HG03354 (cell line): ENCODE results near the gene TPM1.

Source experiments
- ATAC-seq: cut with Tn5 transposase; IDR thresholded peaks from one replicate; pipeline ENCODE4 v1.9.1; 2021; ENCODE audit warnings: mild to moderate bottlenecking; ENCODE audit not compliant: unreplicated experiment, poor library complexity, severe bottlenecking

TPM1 gene

GRCh38 chr15:63039811-63040210 is 2.7 kb upstream of the TPM1 start:
- ATAC-seq = no peak

DNA sequence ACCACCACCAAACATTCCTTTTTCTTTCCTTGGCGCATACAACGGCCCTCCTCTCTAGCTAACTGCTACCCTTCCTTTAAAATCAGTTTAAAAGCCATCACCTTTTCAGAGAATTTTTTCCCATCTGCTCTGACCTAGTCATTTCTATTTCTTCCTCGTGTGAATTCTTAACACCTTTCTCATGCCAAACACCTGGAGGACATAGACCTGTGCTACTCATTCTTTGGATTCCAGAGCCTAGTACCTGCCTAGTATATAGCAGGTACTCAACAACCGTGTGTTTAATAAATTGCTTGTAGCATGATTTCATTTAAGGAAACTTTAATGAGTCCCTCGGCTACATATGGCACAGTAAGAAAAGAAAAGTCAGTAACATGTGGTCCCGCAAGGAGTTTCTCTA is 2.0 kb upstream of the TPM1 start:
- ATAC-seq = no peak

DNA sequence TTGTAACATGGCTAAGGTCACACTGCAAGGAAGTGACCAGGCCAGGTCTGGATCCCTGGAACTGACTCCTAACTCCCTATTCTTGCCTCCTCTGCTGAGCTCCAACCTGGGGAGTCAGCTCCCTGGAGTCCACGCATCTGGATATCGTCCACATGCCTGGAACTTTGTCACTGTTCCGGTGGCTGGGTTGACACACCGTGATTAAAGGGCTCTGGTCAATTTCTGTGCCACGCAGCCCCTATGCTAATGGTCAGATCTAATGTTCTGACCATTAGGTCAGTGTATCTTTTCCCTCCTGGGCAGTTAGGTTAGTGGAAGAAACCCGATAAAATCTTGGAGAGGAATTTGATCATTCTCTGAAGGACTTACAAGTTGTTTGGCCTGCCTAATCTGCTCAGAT is 1.6 kb upstream of the TPM1 start:
- no peak for ATAC-seq

DNA sequence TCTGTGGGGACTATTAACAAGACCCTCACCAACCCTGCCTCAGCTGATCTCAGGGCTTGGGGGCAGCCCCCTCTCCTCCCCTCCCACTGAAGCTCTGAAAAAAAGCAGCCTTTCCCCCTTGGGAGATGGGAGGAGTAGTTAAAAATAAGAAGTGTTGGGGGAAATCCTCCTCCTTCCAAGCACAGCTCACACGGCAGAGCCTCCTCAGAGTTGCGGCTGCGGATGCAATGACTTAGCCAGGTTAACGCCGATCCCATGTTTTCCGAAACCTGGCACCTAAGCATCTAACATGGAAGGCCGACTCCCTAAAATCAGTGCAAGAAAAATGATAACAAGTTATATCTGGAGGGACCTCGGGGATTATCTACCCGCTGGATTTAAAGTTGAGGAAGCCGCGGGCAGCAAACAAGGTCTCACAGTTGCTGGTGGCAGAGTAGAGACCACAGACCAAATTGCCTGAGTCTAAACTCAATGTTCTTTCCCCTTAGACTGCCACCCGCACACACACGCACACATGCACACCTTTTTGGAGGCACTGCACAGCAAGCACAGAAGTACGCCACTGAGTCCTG is 1.1 kb upstream of the TPM1 start:
- no peak for ATAC-seq

- ATAC-seq = no peak
Observed at GRCh38 chr15:63042877-63043334, 359 bp downstream of the TPM1 start.

- ATAC-seq = no peak
Observed at GRCh38 chr15:63043335-63044076, 959 bp downstream of the TPM1 start.

- no peak for ATAC-seq
Observed at GRCh38 chr15:63044077-63044644, 1.6 kb downstream of the TPM1 start.

- ATAC-seq = no peak
Observed at GRCh38 chr15:63044645-63045464, 2.3 kb downstream of the TPM1 start.

DNA sequence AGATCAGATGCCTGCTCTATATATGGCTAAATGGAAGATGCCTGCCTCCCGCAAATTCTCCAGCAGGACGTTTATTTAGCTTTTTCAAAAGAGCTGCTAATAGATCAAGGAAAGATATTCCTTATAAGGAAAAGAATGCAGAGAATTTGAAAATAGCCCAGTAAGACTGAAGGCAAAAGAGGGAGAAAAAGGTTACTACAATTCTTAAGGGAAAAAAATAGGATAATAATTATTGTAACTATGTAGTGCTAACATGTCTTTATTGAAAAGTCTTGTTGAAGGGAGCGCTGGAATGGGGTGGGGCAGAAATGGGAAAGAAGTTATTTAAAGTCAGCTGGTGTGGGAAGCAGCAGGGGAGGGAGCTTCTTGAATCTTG is 2.9 kb downstream of the TPM1 start:
- no peak for ATAC-seq

DNA sequence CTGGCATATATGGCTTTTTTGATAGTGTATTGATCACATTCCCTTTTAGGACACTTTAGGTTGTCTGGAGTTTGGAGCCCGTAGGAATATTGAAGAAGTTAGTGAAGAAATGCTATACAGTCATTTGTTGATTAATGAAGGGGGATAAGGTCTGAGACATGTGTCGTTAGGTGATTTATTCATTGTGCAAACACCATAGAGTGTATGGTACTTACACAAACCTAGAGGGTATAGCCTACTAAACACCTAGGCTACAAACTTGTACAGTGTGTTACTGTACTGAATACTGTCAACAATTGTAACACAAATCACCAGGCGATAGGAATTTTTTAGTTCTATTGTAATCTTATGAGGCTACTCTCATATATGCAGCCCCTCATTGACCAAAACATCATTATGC is 3.3 kb downstream of the TPM1 start:
- no peak for ATAC-seq

DNA sequence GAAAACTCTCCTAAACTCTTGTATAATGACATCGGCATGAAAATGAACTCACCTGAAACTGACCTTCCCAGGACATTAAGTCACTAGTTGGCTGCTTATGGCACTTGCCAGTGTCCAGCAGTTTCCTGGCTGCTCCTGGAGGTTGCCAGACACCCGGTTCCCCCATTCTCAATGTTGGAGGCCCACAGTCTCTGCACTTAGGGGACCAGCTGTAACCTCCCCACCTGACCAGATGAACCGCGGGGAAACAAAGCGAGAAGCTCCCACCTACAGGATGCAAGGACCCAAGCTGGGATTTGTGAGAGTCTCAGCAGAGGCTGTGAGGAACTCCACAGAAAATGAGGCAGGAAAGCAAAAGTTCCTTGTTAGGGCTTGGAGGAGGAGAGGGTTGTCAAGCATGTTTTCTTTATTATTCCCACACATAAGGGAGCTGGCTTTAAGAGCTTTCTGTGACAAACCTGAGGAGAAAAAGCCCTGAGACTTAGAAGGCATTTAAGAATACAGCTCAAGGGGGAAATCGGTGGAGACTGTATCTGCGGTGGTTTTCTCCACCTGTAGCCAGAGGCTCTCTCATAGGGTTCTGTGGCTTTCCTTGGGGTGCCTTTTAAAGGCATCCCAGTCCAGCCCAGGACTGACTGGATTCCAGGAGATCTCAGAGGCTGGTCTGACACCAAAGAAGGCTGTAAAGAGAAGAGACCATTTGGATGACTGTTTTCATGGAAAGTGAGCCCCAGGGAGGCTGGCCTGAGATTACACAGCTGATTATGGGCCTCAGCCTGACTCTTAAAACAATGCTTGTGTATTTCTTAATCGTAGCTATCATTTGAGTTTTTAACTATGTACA is 4.6 kb downstream of the TPM1 start:
- no peak for ATAC-seq

- no peak for ATAC-seq
Observed at GRCh38 chr15:63047792-63048114, 5.2 kb downstream of the TPM1 start.

DNA sequence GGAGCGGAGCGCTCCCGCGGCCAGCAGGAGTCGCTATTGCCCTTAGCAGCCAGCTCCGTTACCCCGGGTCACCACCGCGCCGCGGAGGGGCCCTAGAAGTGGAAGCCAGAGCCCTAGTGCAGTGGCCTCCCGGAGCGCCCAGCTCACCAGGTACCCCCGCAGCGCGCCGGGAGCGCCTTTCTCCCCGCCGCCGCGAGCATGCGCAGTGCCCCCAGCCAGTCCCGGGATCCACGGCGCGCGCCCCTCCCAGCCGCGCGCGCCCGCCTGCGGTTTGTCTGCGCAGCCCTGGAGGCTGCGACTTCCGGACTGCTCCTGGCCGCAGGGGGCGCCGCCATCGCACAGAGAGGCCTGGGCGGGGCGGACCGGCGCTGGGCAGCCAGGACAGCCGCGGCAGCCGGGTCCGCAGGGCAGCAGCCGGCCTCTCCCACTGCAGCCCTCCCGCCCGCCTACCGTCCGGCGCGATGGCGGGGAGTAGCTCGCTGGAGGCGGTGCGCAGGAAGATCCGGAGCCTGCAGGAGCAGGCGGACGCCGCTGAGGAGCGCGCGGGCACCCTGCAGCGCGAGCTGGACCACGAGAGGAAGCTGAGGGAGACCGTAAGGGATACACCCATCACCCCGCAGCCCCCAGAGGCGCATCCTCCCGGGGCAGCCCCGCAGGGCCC is 5.7 kb downstream of the TPM1 start:
- peak; percentile 89 for ATAC-seq

GRCh38 chr15:63048776-63049665 is 6.5 kb downstream of the TPM1 start:
- ATAC-seq = peak; percentile 21

GRCh38 chr15:63049783-63050371 is 7.3 kb downstream of the TPM1 start:
- ATAC-seq = no peak

GRCh38 chr15:63050731-63051155 is 8.2 kb downstream of the TPM1 start:
- ATAC-seq = no peak

DNA sequence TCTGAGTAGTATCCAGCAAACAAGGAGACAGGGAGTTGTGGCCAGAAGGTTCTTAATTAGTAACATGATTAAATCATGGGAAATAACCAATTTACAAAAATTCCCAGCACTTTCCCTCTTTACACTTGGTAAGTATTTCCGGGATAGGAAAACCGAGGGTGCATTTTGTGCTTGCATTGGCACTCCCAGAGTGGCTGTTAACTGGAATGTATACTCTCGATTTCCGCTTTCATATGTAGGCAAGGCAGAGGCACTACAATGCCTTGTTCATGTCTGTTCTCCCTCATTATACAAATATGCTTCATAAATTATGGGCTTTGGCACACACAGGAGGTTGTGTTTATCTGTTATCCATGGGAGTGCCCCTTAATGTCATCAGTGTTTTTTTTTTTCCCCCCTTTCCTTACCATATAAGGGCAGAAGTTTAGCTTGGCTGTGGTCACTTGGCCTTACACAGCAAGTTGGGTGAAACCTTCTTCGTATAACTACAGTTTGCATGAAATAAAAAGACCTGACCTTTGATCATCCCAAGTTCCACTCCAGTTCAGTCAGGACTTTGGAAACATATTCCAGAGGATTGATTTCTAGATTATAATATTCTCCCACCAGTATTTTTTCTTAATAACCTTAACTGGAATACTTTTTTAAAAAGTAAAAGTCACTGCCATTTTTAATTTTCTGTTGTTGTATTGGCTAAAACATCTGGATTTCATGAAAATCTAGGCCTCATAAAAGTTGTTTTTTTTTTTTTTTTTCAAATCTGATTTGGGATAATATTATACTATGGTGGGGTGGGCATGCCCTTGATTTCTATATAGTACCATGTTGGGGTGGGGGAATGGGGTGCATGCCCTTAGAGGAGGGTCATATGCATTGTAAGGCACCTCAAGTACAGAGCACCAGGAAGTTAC is 8.9 kb downstream of the TPM1 start:
- no peak for ATAC-seq
